Mononuclear cell (primary cell): Measurements from ENCODE around the gene KLHL11. TPM values are rescaled to one million over a fixed set of nuclear protein-coding genes. Genes with fewer than 3 reads are reported as not detected.
A peak's percentile ranks its signal among the peaks of the same experiment; 100 is the strongest.
"Not testable (repeated sequence)": the region's sequence is repeated elsewhere in the genome, so short reads cannot be mapped to it uniquely, and the experiment has no call there.

Experiments
- H3K27me3 ChIP-seq: 2 replicates; pipeline ENCODE4 v1.6.0; 2011; ENCODE audit warnings: low read length, control low read depth; ENCODE audit not compliant: insufficient read depth
- H3K4me1 ChIP-seq: 2 replicates; pipeline ENCODE4 v1.5.1; 2011; ENCODE audit warnings: mild to moderate bottlenecking, low read length, control low read depth; ENCODE audit not compliant: insufficient read depth
- H3K4me3 ChIP-seq: 2 replicates; pipeline ENCODE4 v1.5.1; 2011; ENCODE audit warnings: mild to moderate bottlenecking, low read length, moderate library complexity
- H3K9me3 ChIP-seq: 2 replicates; pipeline ENCODE4 v1.5.1; 2011; ENCODE audit warnings: low read depth, mild to moderate bottlenecking, control low read depth, low read length
- total RNA-seq: library from RNA; depleted of rRNA; stranded (reverse); fragments of >200 nt; gene quantifications from one replicate; pipeline ENCODE4 v1.2.3, GENCODE V29; 2012

The KLHL11 gene
- total RNA-seq, 1 donor: 60.7 TPM

- H3K4me1 ChIP-seq: peaks cover 7% of the 10 kb centered on the region
- H3K27me3 ChIP-seq: no peaks in the 10 kb centered on the region
- no peak overlapping the region for H3K4me3 ChIP-seq
- no peaks in the 10 kb centered on the region for H3K9me3 ChIP-seq
Observed at GRCh38 chr17:41869426-41869825, 4.2 kb upstream of the KLHL11 start.

- Histone ChIP-seq H3K4me1 (peaks cover 16% of the 10 kb centered on the region), H3K9me3 (no peaks in the 10 kb centered on the region), H3K4me3 (no peak overlapping the region), H3K27me3 (no peaks in the 10 kb centered on the region)
Observed at GRCh38 chr17:41868568-41868967, 3.3 kb upstream of the KLHL11 start.

GRCh38 chr17:41865596-41865893 is 322 bp upstream of the KLHL11 start:
- Histone ChIP-seq H3K27me3 (no peaks in the 10 kb centered on the region), H3K4me3 (peak overlapping the region; percentile 89), H3K9me3 (no peaks in the 10 kb centered on the region), H3K4me1 (peaks cover 36% of the 10 kb centered on the region)

- Histone ChIP-seq H3K4me3 (peak overlapping the region; percentile 89), H3K4me1 (peaks cover 38% of the 10 kb centered on the region), H3K27me3 (no peaks in the 10 kb centered on the region), H3K9me3 (no peaks in the 10 kb centered on the region)
Observed at GRCh38 chr17:41864498-41864835, 756 bp downstream of the KLHL11 start.

- Histone ChIP-seq H3K27me3 (no peaks in the 10 kb centered on the region), H3K4me3 (no peak overlapping the region), H3K4me1 (peaks cover 38% of the 10 kb centered on the region), H3K9me3 (no peaks in the 10 kb centered on the region)
Observed at GRCh38 chr17:41863074-41863848, 2.0 kb downstream of the KLHL11 start.

GRCh38 chr17:41860254-41860931 is 4.8 kb downstream of the KLHL11 start:
- H3K9me3 ChIP-seq: no peaks in the 10 kb centered on the region
- H3K4me1 ChIP-seq: peaks cover 35% of the 10 kb centered on the region

GRCh38 chr17:41851382-41851781 is 13.8 kb downstream of the KLHL11 start:
- not testable (repeated sequence) for H3K9me3 ChIP-seq, H3K4me3 ChIP-seq, H3K27me3 ChIP-seq, H3K4me1 ChIP-seq

More at GRCh38 chr17:41860254-41860931, 4.8 kb downstream of the KLHL11 start:
- Histone ChIP-seq H3K27me3 (no peaks in the 10 kb centered on the region), H3K4me3 (no peak overlapping the region)

- Histone ChIP-seq H3K4me3 (no peak overlapping the region), H3K4me1 (no peaks in the 10 kb centered on the region), H3K9me3 (no peaks in the 10 kb centered on the region), H3K27me3 (no peaks in the 10 kb centered on the region)
Observed at GRCh38 chr17:41849251-41849990, 15.8 kb downstream of the KLHL11 start.

- Histone ChIP-seq H3K4me3 (no peak overlapping the region), H3K27me3 (no peaks in the 10 kb centered on the region), H3K4me1 (no peaks in the 10 kb centered on the region), H3K9me3 (no peaks in the 10 kb centered on the region)
Observed at GRCh38 chr17:41848788-41849187, 16.4 kb downstream of the KLHL11 start.

- no peak overlapping the region for H3K4me3 ChIP-seq
- no peaks in the 10 kb centered on the region for H3K27me3 ChIP-seq
- H3K4me1 ChIP-seq: no peaks in the 10 kb centered on the region
- H3K9me3 ChIP-seq: no peaks in the 10 kb centered on the region
Observed at GRCh38 chr17:41844971-41845370, 20.3 kb downstream of the KLHL11 start.

- H3K4me1 ChIP-seq, H3K27me3 ChIP-seq, H3K9me3 ChIP-seq, H3K4me3 ChIP-seq: not testable (repeated sequence)
Observed at GRCh38 chr17:41840781-41841180, 24.4 kb downstream of the KLHL11 start.

- not testable (repeated sequence) for H3K4me3 ChIP-seq, H3K9me3 ChIP-seq, H3K27me3 ChIP-seq
- peaks cover 14% of the 10 kb centered on the region for H3K4me1 ChIP-seq
Observed at GRCh38 chr17:41839448-41839847, 25.8 kb downstream of the KLHL11 start.

GRCh38 chr17:41837761-41838538 is 27.3 kb downstream of the KLHL11 start, which contains the start of gene KLHL10:
TSS of gene KLHL10 (plus strand) at chr17:41837825. CDS start at chr17:41837933, 108 bp downstream.
- no peaks in the 10 kb centered on the region for H3K27me3 ChIP-seq
- H3K4me1 ChIP-seq: peaks cover 14% of the 10 kb centered on the region
- H3K4me3 ChIP-seq: no peak within 1 kb of the TSS
- no peaks in the 10 kb centered on the region for H3K9me3 ChIP-seq

GRCh38 chr17:41836550-41837196 is 28.6 kb downstream of the KLHL11 start:
- Histone ChIP-seq H3K9me3 (no peaks in the 10 kb centered on the region), H3K4me1 (peaks cover 14% of the 10 kb centered on the region), H3K4me3 (peak overlapping the region; percentile 20), H3K27me3 (no peaks in the 10 kb centered on the region)
